Adipocyte (in vitro differentiated cells): Measurements from ENCODE around the gene TRERF1.

Experiments used
- DNase-seq: peaks from one replicate; pipeline ENCODE4 v3.0.0-alpha.2; 2015; ENCODE audit warnings: low read depth
- H3K27me3 ChIP-seq: replicated peaks from 2 replicates; pipeline ENCODE4 v1.7.0; 2013; ENCODE audit warnings: mild to moderate bottlenecking, low read length, moderate library complexity; ENCODE audit not compliant: control insufficient read depth, insufficient read depth
- H3K36me3 ChIP-seq: 2 replicates; pipeline ENCODE4 v1.7.0; 2013; ENCODE audit warnings: low read length, mild to moderate bottlenecking, moderate library complexity; ENCODE audit not compliant: control insufficient read depth, insufficient read depth, severe bottlenecking
- H3K4me1 ChIP-seq: 2 replicates; pipeline ENCODE4 v1.7.0; 2013; ENCODE audit warnings: mild to moderate bottlenecking, low read length, moderate library complexity; ENCODE audit not compliant: control insufficient read depth, insufficient read depth
- H3K4me3 ChIP-seq: 2 replicates; pipeline ENCODE4 v1.7.0; 2013; ENCODE audit warnings: mild to moderate bottlenecking, low read length, moderate library complexity
- H3K9ac ChIP-seq: 2 replicates; pipeline ENCODE4 v1.7.0; 2013; ENCODE audit warnings: mild to moderate bottlenecking, low read length, moderate library complexity
- H3K9me3 ChIP-seq: 2 replicates; pipeline ENCODE4 v1.7.0; 2013; ENCODE audit warnings: mild to moderate bottlenecking, low read length, moderate library complexity; ENCODE audit not compliant: control insufficient read depth

TRERF1 gene

GRCh38 chr6:42418724-42419123, 33.0 kb downstream of the TRERF1 start:
- Histone ChIP-seq H3K27me3 (no peaks in the 10 kb centered on the region), H3K9me3 (no peaks in the 10 kb centered on the region), H3K4me3 (no peak overlapping the region), H3K9ac (no peak overlapping the region), H3K36me3 (no peaks in the 10 kb centered on the region), H3K4me1 (no peaks in the 10 kb centered on the region)
- no peak for DNase-seq

GRCh38 chr6:42417641-42418112, 34.0 kb downstream of the TRERF1 start:
- Histone ChIP-seq H3K9me3 (no peaks in the 10 kb centered on the region), H3K36me3 (no peaks in the 10 kb centered on the region), H3K4me1 (no peaks in the 10 kb centered on the region), H3K9ac (no peak overlapping the region), H3K4me3 (no peak overlapping the region), H3K27me3 (no peaks in the 10 kb centered on the region)
- no peak for DNase-seq

GRCh38 chr6:42411406-42411805, 40.3 kb downstream of the TRERF1 start:
- Histone ChIP-seq H3K27me3 (no peaks in the 10 kb centered on the region), H3K4me3 (no peak overlapping the region), H3K4me1 (peaks cover 13% of the 10 kb centered on the region), H3K9ac (no peak overlapping the region), H3K36me3 (no peaks in the 10 kb centered on the region), H3K9me3 (no peaks in the 10 kb centered on the region)
- no peak for DNase-seq

GRCh38 chr6:42410861-42411260, 40.9 kb downstream of the TRERF1 start:
- Histone ChIP-seq H3K36me3 (no peaks in the 10 kb centered on the region), H3K27me3 (no peaks in the 10 kb centered on the region), H3K4me1 (peaks cover 13% of the 10 kb centered on the region), H3K9me3 (no peaks in the 10 kb centered on the region), H3K9ac (no peak overlapping the region), H3K4me3 (no peak overlapping the region)
- DNase-seq = no peak

- Histone ChIP-seq H3K27me3 (no peaks in the 10 kb centered on the region), H3K4me1 (peaks cover 18% of the 10 kb centered on the region), H3K9ac (no peak overlapping the region), H3K4me3 (no peak overlapping the region), H3K36me3 (no peaks in the 10 kb centered on the region), H3K9me3 (no peaks in the 10 kb centered on the region)
- no peak for DNase-seq
Measured at GRCh38 chr6:42409581-42409980, 42.1 kb downstream of the TRERF1 start.

GRCh38 chr6:42407379-42407778, 44.3 kb downstream of the TRERF1 start:
- peak; percentile 16 for DNase-seq
- peak overlapping the region; percentile 57 for H3K4me3 ChIP-seq

GRCh38 chr6:42406306-42407280, 45.1 kb downstream of the TRERF1 start:
- H3K9me3 ChIP-seq = no peaks in the 10 kb centered on the region
- H3K36me3 ChIP-seq = no peaks in the 10 kb centered on the region
- H3K4me1 ChIP-seq = peaks cover 32% of the 10 kb centered on the region
- peak overlapping the region; percentile 39 for H3K9ac ChIP-seq
- H3K27me3 ChIP-seq = no peaks in the 10 kb centered on the region
- peak; percentile 38 for DNase-seq
- peak overlapping the region; percentile 57 for H3K4me3 ChIP-seq

More at GRCh38 chr6:42407379-42407778, 44.3 kb downstream of the TRERF1 start:
- Histone ChIP-seq H3K27me3 (no peaks in the 10 kb centered on the region), H3K9me3 (no peaks in the 10 kb centered on the region), H3K9ac (peak overlapping the region; percentile 39), H3K4me1 (peaks cover 32% of the 10 kb centered on the region), H3K36me3 (no peaks in the 10 kb centered on the region)

GRCh38 chr6:42405021-42405420, 46.7 kb downstream of the TRERF1 start:
- peak; percentile 56 for DNase-seq
- H3K4me1 ChIP-seq = peaks cover 32% of the 10 kb centered on the region
- no peak overlapping the region for H3K4me3 ChIP-seq
- peak overlapping the region; percentile 49 for H3K9ac ChIP-seq
- H3K27me3 ChIP-seq = no peaks in the 10 kb centered on the region
- H3K9me3 ChIP-seq = no peaks in the 10 kb centered on the region
- H3K36me3 ChIP-seq = no peaks in the 10 kb centered on the region

GRCh38 chr6:42404484-42404883, 47.2 kb downstream of the TRERF1 start:
- Histone ChIP-seq H3K4me1 (peaks cover 32% of the 10 kb centered on the region), H3K36me3 (no peaks in the 10 kb centered on the region), H3K27me3 (no peaks in the 10 kb centered on the region), H3K9ac (peak overlapping the region; percentile 49), H3K9me3 (no peaks in the 10 kb centered on the region), H3K4me3 (no peak overlapping the region)
- peak; percentile 77 for DNase-seq

GRCh38 chr6:42403831-42404230, 47.9 kb downstream of the TRERF1 start:
- H3K4me1 ChIP-seq = peaks cover 32% of the 10 kb centered on the region
- DNase-seq = peak; percentile 7
- no peaks in the 10 kb centered on the region for H3K27me3 ChIP-seq
- no peak overlapping the region for H3K4me3 ChIP-seq
- H3K9me3 ChIP-seq = no peaks in the 10 kb centered on the region
- H3K36me3 ChIP-seq = no peaks in the 10 kb centered on the region
- H3K9ac ChIP-seq = no peak overlapping the region

- Histone ChIP-seq H3K9me3 (no peaks in the 10 kb centered on the region), H3K27me3 (no peaks in the 10 kb centered on the region), H3K4me3 (no peak overlapping the region), H3K4me1 (peaks cover 32% of the 10 kb centered on the region), H3K36me3 (no peaks in the 10 kb centered on the region), H3K9ac (no peak overlapping the region)
- DNase-seq = peak; percentile 19
Measured at GRCh38 chr6:42403421-42403820, 48.3 kb downstream of the TRERF1 start.
